Peyer's patch (tissue), 4 donors: ENCODE results near the gene ASCC2. TPM values are rescaled to one million over a fixed set of nuclear protein-coding genes. Genes with fewer than 3 reads are reported as not detected.

ENCODE experiments used
- DNase-seq, 3 donors: peaks; one replicate each; pipeline ENCODE4 v3.0.0-alpha.2; 2017 to 2019
- H3K27ac ChIP-seq, 4 donors: fragments of 200-600 bp; sonication (generic); one replicate each; pipeline ENCODE4 v1.5.1; 2016 to 2019
- H3K27me3 ChIP-seq, 2 donors: fragments of 200-600 bp; sonication (generic); one replicate each; pipeline ENCODE4 v1.5.1; 2019
- H3K36me3 ChIP-seq, 3 donors: fragments of 200-600 bp; sonication (generic); one replicate each; pipeline ENCODE4 v1.5.1; 2016 to 2019
- H3K4me1 ChIP-seq, 4 donors: fragments of 200-600 bp; sonication (generic); one replicate each; pipeline ENCODE4 v1.5.1; 2016 to 2019
- H3K4me3 ChIP-seq, 4 donors: fragments of 200-600 bp; sonication (generic); 1 replicate in 3 of 4; 2 replicates in 1 of 4; pipeline ENCODE4 v1.5.1; 2016 to 2019; ENCODE audit warnings: mild to moderate bottlenecking in 1 of 4
- H3K9me3 ChIP-seq, 4 donors: fragments of 200-600 bp; sonication (generic); one replicate each; pipeline ENCODE4 v1.5.1; 2016 to 2019; ENCODE audit warnings: mild to moderate bottlenecking in 1 of 4
- POLR2A ChIP-seq, 2 donors: fragments of 450-650 bp; IDR thresholded peaks; one replicate each; pipeline ENCODE4 v1.5.1; 2017; ENCODE audit warnings: antibody characterized with exemption in 2 of 2, mild to moderate bottlenecking in 2 of 2, moderate library complexity in 2 of 2
- total RNA-seq, 4 donors: library from RNA; depleted of rRNA; stranded (reverse); fragments of >200 nt; gene quantifications; one replicate each; pipeline ENCODE4 v1.1.0, GENCODE V29; 2016
- TF ChIP-seq, protein P1 (sequence below), 6 experiments: fragments of 450-650 bp in 4 of 6; fragments of 200-600 bp in 2 of 6; sonication (generic) in 1 of 6; IDR thresholded peaks; one replicate each; pipeline ENCODE4 v1.5.1; 2017 to 2019; ENCODE audit warnings: antibody characterized with exemption in 6 of 6, mild to moderate bottlenecking in 3 of 6, moderate library complexity in 1 of 6

ASCC2 gene
- total RNA-seq, 4 donors from 2014 or later = 47.5 to 91.6 (median 78.4) TPM

DNA sequence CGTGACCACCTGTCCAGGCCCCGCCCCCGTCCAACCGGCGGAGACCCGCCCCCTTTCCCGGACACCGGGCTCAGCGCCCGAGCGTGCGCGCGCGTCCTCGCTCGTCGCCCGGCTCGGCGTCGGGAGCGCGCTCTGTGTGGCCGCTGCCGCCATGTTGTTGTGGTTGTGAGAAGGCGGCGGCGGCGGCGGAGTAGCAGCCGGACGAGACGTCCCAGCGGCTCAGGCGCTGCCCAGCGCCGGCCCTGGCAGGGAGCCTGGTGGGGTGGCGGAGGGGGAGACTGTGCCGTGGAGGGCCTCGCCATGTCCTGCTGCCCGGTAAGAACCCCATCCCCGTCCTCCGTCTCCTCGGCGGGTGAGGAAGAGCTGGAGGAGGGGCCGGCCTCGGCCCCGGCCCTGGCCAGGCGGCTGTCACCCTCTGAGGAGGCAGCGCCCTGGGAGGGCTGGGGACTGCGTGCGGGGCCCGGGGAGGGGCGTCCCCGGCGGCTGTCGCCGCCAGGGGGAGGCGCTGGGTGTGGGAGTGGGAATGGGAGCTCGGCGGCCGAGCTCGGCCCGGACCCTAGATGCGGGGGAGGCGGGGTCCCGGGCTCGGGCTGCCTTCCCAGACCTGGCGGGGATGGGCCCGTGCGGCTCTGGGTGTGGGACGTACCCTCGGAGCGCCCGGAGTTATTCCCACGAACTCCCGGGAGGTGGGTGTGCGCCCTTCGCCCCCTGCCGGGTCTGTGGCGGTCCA is 45.1 kb upstream of the ASCC2 start, which contains the start of gene MTMR3:
MTMR3 (plus strand) TSS at position 130 of the 730 bp plus-strand sequence. CDS start 87,886 bp downstream, outside the sequence.
- DNase-seq = peak; percentile 96 to 98 (median 98)
- peak within 1 kb of the TSS; percentile 83 to 98 (median 96) for H3K4me3 ChIP-seq
- H3K9me3 ChIP-seq = no peaks in the 10 kb centered on the region
- H3K27ac ChIP-seq = peak within 1 kb of the TSS; percentile 93 to 98 (median 94)
- TF ChIP-seq, protein P1, sequence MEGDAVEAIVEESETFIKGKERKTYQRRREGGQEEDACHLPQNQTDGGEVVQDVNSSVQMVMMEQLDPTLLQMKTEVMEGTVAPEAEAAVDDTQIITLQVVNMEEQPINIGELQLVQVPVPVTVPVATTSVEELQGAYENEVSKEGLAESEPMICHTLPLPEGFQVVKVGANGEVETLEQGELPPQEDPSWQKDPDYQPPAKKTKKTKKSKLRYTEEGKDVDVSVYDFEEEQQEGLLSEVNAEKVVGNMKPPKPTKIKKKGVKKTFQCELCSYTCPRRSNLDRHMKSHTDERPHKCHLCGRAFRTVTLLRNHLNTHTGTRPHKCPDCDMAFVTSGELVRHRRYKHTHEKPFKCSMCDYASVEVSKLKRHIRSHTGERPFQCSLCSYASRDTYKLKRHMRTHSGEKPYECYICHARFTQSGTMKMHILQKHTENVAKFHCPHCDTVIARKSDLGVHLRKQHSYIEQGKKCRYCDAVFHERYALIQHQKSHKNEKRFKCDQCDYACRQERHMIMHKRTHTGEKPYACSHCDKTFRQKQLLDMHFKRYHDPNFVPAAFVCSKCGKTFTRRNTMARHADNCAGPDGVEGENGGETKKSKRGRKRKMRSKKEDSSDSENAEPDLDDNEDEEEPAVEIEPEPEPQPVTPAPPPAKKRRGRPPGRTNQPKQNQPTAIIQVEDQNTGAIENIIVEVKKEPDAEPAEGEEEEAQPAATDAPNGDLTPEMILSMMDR (IDR thresholded peaks at IDR 0.05) = peak in 5 of 6 experiments; percentile 28 to 52 (median 50)
- peak; percentile 57 to 68 for TF ChIP-seq POLR2A (IDR thresholded peaks at IDR 0.05)
- H3K4me1 ChIP-seq = peaks cover 0 to 34% (median 2%) of the 10 kb centered on the region in 4 donors
- no peaks in the 10 kb centered on the region for H3K27me3 ChIP-seq
- no peaks in the 10 kb centered on the region for H3K36me3 ChIP-seq

DNA sequence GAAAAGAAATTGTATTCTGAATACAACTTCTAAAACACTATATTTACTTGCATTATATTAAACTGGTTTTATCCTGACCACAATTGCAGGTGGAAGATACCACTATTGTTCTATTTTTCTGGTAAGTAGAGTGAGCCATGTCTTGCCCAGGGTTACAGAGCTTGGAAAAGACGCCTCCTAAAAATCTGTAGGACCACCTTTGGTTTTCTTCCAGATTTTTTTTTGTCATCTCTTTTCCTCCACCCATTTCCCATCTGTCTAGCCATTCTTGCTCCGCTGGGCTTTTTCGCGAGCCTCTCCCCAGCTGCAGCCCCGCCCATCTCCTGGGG is 44.6 kb upstream of the ASCC2 start:
- Histone ChIP-seq H3K27ac (peak overlapping the region in 3 of 4 donors; percentile 93 to 98 (median 95)), H3K9me3 (no peaks in the 10 kb centered on the region), H3K4me3 (peak overlapping the region; percentile 83 to 98 (median 96)), H3K36me3 (no peaks in the 10 kb centered on the region), H3K27me3 (no peaks in the 10 kb centered on the region), H3K4me1 (peaks cover 0 to 32% (median 2%) of the 10 kb centered on the region in 4 donors)
- TF ChIP-seq, protein P1 (IDR thresholded peaks at IDR 0.05) = no peak
- no peak for TF ChIP-seq POLR2A (IDR thresholded peaks at IDR 0.05)
- DNase-seq = no peak

DNA sequence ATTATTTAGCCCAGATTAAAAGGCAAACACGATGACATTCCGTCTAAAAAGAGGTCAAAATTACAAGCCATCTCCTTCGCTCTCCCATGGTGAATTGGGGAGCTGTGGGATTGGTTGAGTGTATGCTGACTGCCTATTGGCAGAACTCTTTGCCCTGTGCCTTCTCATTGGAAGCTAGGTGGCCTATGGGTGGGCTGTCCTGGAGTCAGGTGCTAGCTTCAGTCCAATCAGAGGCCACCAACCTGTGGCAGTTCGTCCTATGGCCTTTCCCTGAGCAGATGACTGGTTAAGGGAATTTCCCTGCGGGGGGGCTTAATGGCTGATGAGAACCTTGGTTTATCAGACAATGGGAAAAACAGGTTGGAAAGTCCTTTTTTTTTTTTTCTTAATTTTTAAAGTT is 41.7 kb upstream of the ASCC2 start:
- no peaks in the 10 kb centered on the region for H3K9me3 ChIP-seq
- TF ChIP-seq, protein P1 (IDR thresholded peaks at IDR 0.05) = no peak
- no peak for TF ChIP-seq POLR2A (IDR thresholded peaks at IDR 0.05)
- no peaks in the 10 kb centered on the region for H3K36me3 ChIP-seq
- no peaks in the 10 kb centered on the region for H3K27me3 ChIP-seq
- H3K27ac ChIP-seq = no peak overlapping the region
- H3K4me3 ChIP-seq = no peak overlapping the region
- DNase-seq = no peak
- H3K4me1 ChIP-seq = peaks cover 0 to 8% (median 0%) of the 10 kb centered on the region in 4 donors

DNA sequence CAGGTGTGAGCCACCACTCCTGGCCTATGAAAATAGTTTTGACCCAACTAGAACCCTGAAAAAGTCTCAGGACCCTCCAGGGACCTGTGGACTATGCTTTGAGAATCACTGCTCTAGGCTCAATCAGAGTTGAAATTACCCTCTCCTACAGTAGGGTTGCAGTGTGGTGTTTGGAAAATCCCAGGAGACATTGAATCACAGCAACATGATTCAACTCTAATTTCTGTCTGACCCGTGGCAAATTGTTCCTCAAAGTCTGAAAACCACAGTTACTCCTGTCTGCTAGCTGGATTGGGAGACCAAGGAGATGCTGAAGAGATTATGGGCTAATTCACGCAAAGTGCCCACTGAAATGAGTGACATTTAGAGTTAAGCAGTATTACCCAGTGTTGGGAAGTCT is 39.5 kb upstream of the ASCC2 start:
- DNase-seq = no peak
- H3K27ac ChIP-seq = no peak overlapping the region
- no peaks in the 10 kb centered on the region for H3K4me1 ChIP-seq
- no peak overlapping the region for H3K4me3 ChIP-seq
- H3K36me3 ChIP-seq = no peaks in the 10 kb centered on the region
- no peaks in the 10 kb centered on the region for H3K27me3 ChIP-seq
- H3K9me3 ChIP-seq = no peaks in the 10 kb centered on the region
- no peak for TF ChIP-seq POLR2A (IDR thresholded peaks at IDR 0.05)
- TF ChIP-seq, protein P1 (IDR thresholded peaks at IDR 0.05) = no peak

DNA sequence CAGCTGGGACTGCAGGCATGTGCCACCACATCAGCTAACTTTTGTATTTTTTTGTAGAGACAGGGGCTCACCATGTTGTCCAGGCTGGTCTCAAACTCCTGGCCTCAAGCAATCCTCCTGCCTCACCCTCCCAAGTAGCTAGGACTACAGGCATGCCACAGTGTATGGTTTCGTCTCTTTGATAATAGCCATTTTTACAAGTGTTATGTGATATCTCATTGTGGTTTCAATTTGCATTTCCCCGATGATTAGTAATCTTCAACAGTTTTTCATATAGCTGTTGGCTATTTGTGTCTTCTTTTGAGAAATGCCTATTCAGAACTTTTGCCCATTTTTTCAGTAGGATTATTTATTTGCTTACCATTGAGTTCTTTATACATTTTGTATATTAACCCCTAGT is 35.9 kb upstream of the ASCC2 start:
- H3K36me3 ChIP-seq = no peaks in the 10 kb centered on the region
- no peak for DNase-seq
- no peaks in the 10 kb centered on the region for H3K9me3 ChIP-seq
- no peak overlapping the region for H3K27ac ChIP-seq
- TF ChIP-seq POLR2A (IDR thresholded peaks at IDR 0.05) = no peak
- TF ChIP-seq, protein P1 (IDR thresholded peaks at IDR 0.05) = no peak
- no peak overlapping the region for H3K4me3 ChIP-seq
- H3K27me3 ChIP-seq = no peaks in the 10 kb centered on the region
- no peaks in the 10 kb centered on the region for H3K4me1 ChIP-seq
